Subcutaneous abdominal adipose tissue (tissue), 5 donors: ENCODE measurements around the gene YPEL2.

ENCODE experiments used
- H3K27ac ChIP-seq: one replicate; pipeline ENCODE4 v1.7.0; 2013; ENCODE audit warnings: low read depth, mild to moderate bottlenecking, inconsistent platforms, low read length, moderate library complexity
- H3K27me3 ChIP-seq, 5 donors: one replicate each; pipeline ENCODE4 v1.7.0; 2013; ENCODE audit warnings: low read length in 5 of 5, inconsistent platforms in 1 of 5; ENCODE audit not compliant: control insufficient read depth in 5 of 5, insufficient read depth in 4 of 5
- H3K36me3 ChIP-seq, 5 donors: one replicate each; pipeline ENCODE4 v1.7.0; 2013; ENCODE audit warnings: low read length in 5 of 5; ENCODE audit not compliant: control insufficient read depth in 5 of 5, insufficient read depth in 5 of 5
- H3K4me1 ChIP-seq, 5 donors: one replicate each; pipeline ENCODE4 v1.7.0; 2013; ENCODE audit warnings: low read length in 5 of 5, mild to moderate bottlenecking in 3 of 5, moderate library complexity in 1 of 5; ENCODE audit not compliant: control insufficient read depth in 5 of 5, insufficient read depth in 5 of 5
- H3K4me3 ChIP-seq, 5 donors: one replicate each; pipeline ENCODE4 v1.7.0; 2013; ENCODE audit warnings: low read length in 5 of 5, low read depth in 1 of 5
- H3K9ac ChIP-seq, 5 donors: one replicate each; pipeline ENCODE4 v1.7.0; 2013; ENCODE audit warnings: low read length in 5 of 5, mild to moderate bottlenecking in 4 of 5, moderate library complexity in 3 of 5
- H3K9me3 ChIP-seq, 5 donors: one replicate each; pipeline ENCODE4 v1.7.0; 2013; ENCODE audit warnings: low read length in 5 of 5; ENCODE audit not compliant: control insufficient read depth in 5 of 5
- donor health status: healthy.
- donor health status: healthy.
- donor health status: healthy.
- donor health status: healthy.
- donor health status: healthy.

YPEL2 gene

GRCh38 chr17:59413014-59413766 lies 81.7 kb downstream of the YPEL2 start:
- Histone ChIP-seq H3K27me3 (no peaks in the 10 kb centered on the region), H3K27ac (no peak overlapping the region), H3K36me3 (peaks cover 0 to 3% (median 0%) of the 10 kb centered on the region in 5 donors), H3K9ac (no peak overlapping the region), H3K4me3 (no peak overlapping the region), H3K9me3 (peaks cover 2 to 10% (median 7%) of the 10 kb centered on the region in 5 donors), H3K4me1 (peaks cover 0 to 9% (median 0%) of the 10 kb centered on the region in 5 donors)

GRCh38 chr17:59415397-59415796 lies 83.9 kb downstream of the YPEL2 start:
- Histone ChIP-seq H3K9me3 (peaks cover 0 to 2% (median 0%) of the 10 kb centered on the region in 5 donors), H3K9ac (no peak overlapping the region), H3K27ac (no peak overlapping the region), H3K4me3 (no peak overlapping the region), H3K27me3 (no peaks in the 10 kb centered on the region), H3K36me3 (no peaks in the 10 kb centered on the region), H3K4me1 (peaks cover 0 to 9% (median 3%) of the 10 kb centered on the region in 5 donors)

GRCh38 chr17:59416184-59416583 lies 84.7 kb downstream of the YPEL2 start:
- Histone ChIP-seq H3K27ac (no peak overlapping the region), H3K9me3 (no peaks in the 10 kb centered on the region), H3K4me3 (no peak overlapping the region)

GRCh38 chr17:59417452-59417851 lies 86.0 kb downstream of the YPEL2 start:
- Histone ChIP-seq H3K27ac (no peak overlapping the region), H3K9ac (no peak overlapping the region), H3K9me3 (no peaks in the 10 kb centered on the region), H3K36me3 (no peaks in the 10 kb centered on the region), H3K27me3 (no peaks in the 10 kb centered on the region), H3K4me1 (peaks cover 0 to 9% (median 3%) of the 10 kb centered on the region in 5 donors), H3K4me3 (no peak overlapping the region)

More at GRCh38 chr17:59416184-59416583, 84.7 kb downstream of the YPEL2 start:
- Histone ChIP-seq H3K9ac (no peak overlapping the region), H3K36me3 (no peaks in the 10 kb centered on the region), H3K4me1 (peaks cover 0 to 9% (median 3%) of the 10 kb centered on the region in 5 donors), H3K27me3 (no peaks in the 10 kb centered on the region)

GRCh38 chr17:59418732-59419166 lies 87.3 kb downstream of the YPEL2 start:
- Histone ChIP-seq H3K4me3 (no peak overlapping the region), H3K9ac (no peak overlapping the region), H3K27ac (no peak overlapping the region), H3K4me1 (peaks cover 0 to 16% (median 15%) of the 10 kb centered on the region in 5 donors), H3K36me3 (no peaks in the 10 kb centered on the region), H3K9me3 (no peaks in the 10 kb centered on the region), H3K27me3 (no peaks in the 10 kb centered on the region)

- Histone ChIP-seq H3K9me3 (no peaks in the 10 kb centered on the region), H3K36me3 (no peaks in the 10 kb centered on the region), H3K9ac (no peak overlapping the region), H3K27ac (no peak overlapping the region), H3K27me3 (no peaks in the 10 kb centered on the region), H3K4me1 (peaks cover 11 to 35% (median 33%) of the 10 kb centered on the region in 5 donors), H3K4me3 (no peak overlapping the region)
Measured at GRCh38 chr17:59420901-59421300, 89.4 kb downstream of the YPEL2 start.

GRCh38 chr17:59421722-59422121 lies 90.3 kb downstream of the YPEL2 start:
- Histone ChIP-seq H3K4me3 (no peak overlapping the region), H3K27ac (no peak overlapping the region), H3K9me3 (no peaks in the 10 kb centered on the region), H3K36me3 (no peaks in the 10 kb centered on the region), H3K4me1 (peaks cover 18 to 44% (median 41%) of the 10 kb centered on the region in 5 donors), H3K27me3 (no peaks in the 10 kb centered on the region), H3K9ac (no peak overlapping the region)

- Histone ChIP-seq H3K9ac (no peak overlapping the region), H3K4me1 (peaks cover 28 to 58% (median 53%) of the 10 kb centered on the region in 5 donors), H3K27me3 (peaks cover 0 to 2% (median 0%) of the 10 kb centered on the region in 5 donors), H3K9me3 (no peaks in the 10 kb centered on the region), H3K4me3 (peak overlapping the region in 3 of 5 donors; percentile 11 to 37 (median 17)), H3K36me3 (no peaks in the 10 kb centered on the region), H3K27ac (peak overlapping the region; percentile 99)
Measured at GRCh38 chr17:59423137-59423724, 91.8 kb downstream of the YPEL2 start.

GRCh38 chr17:59423903-59424302 lies 92.4 kb downstream of the YPEL2 start:
- peaks cover 28 to 62% (median 58%) of the 10 kb centered on the region in 5 donors for H3K4me1 ChIP-seq
- peaks cover 0 to 2% (median 0%) of the 10 kb centered on the region in 5 donors for H3K27me3 ChIP-seq
- no peaks in the 10 kb centered on the region for H3K36me3 ChIP-seq
- H3K4me3 ChIP-seq: no peak overlapping the region
- H3K27ac ChIP-seq: peak overlapping the region; percentile 99
- no peaks in the 10 kb centered on the region for H3K9me3 ChIP-seq
- H3K9ac ChIP-seq: peak overlapping the region in 1 of 5 donors; percentile 43

- Histone ChIP-seq H3K36me3 (no peaks in the 10 kb centered on the region), H3K9ac (peak overlapping the region in 3 of 5 donors; percentile 60 to 84 (median 69)), H3K4me3 (no peak overlapping the region), H3K9me3 (no peaks in the 10 kb centered on the region), H3K4me1 (peaks cover 28 to 66% (median 62%) of the 10 kb centered on the region in 5 donors), H3K27me3 (peaks cover 0 to 2% (median 0%) of the 10 kb centered on the region in 5 donors), H3K27ac (peak overlapping the region; percentile 99)
Measured at GRCh38 chr17:59424331-59424730, 92.9 kb downstream of the YPEL2 start.
